ENCODE results near the gene PSMA6.

DNA sequence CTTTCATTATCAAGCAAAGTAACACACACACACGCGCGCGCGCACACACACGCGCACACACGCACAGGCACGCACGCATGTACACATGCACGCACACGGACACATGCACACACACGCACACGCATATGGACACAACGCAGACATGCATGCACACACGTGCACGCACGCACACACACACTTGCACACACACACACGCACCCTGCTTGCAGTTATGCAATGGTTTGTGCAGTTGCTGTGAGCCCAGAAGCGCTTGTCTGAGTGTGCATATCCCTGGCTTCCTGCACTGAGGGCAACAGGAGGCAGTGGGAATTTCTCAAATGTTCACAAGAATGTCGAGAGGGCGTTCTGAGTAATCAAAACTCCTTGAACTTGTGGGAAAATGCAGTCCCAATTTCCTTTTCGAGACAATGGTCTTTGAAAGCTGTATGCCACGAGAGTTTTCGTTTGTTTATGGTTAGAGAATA, 70.8 kb downstream of the PSMA6 start:
- TF ChIP-seq, protein P1, sequence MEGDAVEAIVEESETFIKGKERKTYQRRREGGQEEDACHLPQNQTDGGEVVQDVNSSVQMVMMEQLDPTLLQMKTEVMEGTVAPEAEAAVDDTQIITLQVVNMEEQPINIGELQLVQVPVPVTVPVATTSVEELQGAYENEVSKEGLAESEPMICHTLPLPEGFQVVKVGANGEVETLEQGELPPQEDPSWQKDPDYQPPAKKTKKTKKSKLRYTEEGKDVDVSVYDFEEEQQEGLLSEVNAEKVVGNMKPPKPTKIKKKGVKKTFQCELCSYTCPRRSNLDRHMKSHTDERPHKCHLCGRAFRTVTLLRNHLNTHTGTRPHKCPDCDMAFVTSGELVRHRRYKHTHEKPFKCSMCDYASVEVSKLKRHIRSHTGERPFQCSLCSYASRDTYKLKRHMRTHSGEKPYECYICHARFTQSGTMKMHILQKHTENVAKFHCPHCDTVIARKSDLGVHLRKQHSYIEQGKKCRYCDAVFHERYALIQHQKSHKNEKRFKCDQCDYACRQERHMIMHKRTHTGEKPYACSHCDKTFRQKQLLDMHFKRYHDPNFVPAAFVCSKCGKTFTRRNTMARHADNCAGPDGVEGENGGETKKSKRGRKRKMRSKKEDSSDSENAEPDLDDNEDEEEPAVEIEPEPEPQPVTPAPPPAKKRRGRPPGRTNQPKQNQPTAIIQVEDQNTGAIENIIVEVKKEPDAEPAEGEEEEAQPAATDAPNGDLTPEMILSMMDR (IDR thresholded peaks at IDR 0.05; ENCODE audit: low read depth, low read length, poor library complexity, severe bottlenecking): no peak
- no peak for TF ChIP-seq EZH2phosphoT487 (IDR thresholded peaks at IDR 0.05; ENCODE audit: borderline replicate concordance, low read length)

Data from DOHH2 (cell line).